ENCODE data around the gene DNAL4.

DNA sequence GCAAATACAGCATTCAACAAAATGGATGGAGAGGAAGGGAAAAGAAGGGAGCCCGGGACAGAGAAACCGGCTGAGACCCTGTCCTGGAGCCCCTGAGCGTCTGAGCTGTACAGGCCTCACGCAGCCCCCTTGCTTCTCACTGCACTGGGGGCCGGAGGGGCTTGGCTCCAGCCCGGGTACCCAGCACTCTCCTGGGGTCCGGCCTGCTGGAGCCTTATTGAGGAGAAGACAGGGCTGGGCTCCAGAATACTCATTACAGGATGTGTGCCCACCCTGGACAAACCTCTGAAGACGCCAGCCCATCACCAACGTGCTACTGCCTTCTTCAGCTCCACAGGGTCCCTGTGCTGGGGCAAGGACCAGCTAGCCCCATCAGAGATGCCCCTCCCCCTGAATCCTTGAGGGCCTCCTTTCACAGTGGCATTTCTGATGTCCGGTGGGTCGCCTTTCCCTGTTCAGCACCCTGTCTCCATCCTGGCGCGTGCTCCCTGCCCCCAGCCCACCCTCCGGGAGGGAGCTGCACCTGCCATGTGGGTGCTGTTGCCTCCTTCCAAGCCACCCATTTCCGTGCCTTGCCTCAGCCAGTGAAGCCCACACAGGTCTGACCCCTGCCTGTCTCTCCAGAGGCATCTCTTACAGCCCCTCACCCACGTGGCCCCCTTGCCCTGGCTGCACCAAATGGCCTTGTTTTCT, 23.5 kb downstream of the DNAL4 start:
- TF ChIP-seq, protein P1, sequence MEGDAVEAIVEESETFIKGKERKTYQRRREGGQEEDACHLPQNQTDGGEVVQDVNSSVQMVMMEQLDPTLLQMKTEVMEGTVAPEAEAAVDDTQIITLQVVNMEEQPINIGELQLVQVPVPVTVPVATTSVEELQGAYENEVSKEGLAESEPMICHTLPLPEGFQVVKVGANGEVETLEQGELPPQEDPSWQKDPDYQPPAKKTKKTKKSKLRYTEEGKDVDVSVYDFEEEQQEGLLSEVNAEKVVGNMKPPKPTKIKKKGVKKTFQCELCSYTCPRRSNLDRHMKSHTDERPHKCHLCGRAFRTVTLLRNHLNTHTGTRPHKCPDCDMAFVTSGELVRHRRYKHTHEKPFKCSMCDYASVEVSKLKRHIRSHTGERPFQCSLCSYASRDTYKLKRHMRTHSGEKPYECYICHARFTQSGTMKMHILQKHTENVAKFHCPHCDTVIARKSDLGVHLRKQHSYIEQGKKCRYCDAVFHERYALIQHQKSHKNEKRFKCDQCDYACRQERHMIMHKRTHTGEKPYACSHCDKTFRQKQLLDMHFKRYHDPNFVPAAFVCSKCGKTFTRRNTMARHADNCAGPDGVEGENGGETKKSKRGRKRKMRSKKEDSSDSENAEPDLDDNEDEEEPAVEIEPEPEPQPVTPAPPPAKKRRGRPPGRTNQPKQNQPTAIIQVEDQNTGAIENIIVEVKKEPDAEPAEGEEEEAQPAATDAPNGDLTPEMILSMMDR (IDR thresholded peaks at IDR 0.05): no peak
- no peak for TF ChIP-seq POLR2A (IDR thresholded peaks at IDR 0.05)
